ENCODE measurements around the gene ZMIZ1. TPM values are rescaled to one million over a fixed set of nuclear protein-coding genes. Genes with fewer than 3 reads are reported as not detected.
"Not testable (repeated sequence)": the region's sequence is repeated elsewhere in the genome, so short reads cannot be mapped to it uniquely, and the experiment has no call there.

ZMIZ1 gene
- total RNA-seq, 1 experiment from 2014 or later, result 27.5 TPM

DNA sequence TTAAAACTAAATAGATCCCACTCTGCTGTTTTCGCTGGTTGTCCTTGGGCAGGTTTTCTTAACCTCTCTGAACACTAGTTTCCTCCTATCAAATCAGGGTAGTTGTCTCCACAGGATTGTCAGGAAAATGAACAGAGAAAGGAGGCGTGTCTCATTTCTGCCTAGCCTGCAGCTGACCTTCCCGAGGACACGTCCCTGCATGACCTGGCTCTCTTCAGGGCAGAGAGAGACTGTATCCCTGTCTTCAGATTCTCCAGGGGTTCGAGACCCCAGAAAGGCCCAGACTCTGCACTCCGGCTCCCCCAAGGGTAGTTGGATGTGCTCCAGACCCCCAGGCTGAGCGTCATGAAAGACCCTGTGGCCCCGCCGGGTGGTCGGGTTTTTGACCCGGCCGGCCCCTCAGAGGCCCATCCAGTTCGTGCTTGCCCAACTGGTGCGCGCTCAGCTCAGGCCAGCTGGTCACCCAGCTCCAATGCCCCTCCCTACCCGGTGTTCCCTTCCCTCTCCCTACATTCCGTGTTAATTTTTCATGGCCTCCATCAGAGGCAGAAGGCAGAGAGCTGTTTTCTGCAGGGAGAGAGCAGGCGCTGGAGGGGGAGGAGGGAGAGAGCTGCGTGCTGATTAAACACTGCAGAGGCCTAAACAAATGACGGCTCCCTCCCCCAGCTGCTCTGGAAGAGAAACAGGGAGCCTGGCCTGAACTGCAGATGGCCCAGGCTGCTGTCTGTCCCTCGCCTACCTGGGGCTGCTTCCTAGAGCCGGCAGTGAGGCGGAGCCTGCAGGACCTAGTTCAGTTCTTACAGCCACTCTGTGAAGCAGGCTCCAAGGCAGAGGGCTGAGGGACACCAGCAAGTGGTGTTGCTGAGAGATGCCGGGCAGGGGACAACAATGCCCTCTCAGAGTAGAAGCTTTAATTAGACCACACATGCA is 192.3 kb downstream of the ZMIZ1 start:
- no peak for DNase-seq (ENCODE audit: low spot score)

DNA sequence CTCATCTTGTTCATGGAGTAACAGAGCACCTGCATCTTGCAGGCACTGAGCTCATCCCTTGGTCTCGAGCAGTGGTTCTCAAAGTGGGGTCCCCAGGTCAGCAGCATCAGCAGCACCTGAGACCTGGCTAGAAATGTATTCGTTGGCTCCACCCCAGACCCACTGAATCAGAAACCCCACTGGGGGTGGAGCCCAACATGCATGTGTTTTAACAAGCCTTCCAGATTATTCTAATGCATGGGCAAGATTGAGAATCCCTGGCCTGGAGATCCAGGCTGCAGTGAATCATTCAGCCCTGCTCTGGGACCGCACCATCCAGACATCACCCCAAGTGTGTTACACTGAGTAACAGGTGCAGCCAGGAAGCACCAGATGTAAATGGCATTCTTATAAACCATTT is 193.4 kb downstream of the ZMIZ1 start:
- no peak for DNase-seq (ENCODE audit: low spot score)

DNA sequence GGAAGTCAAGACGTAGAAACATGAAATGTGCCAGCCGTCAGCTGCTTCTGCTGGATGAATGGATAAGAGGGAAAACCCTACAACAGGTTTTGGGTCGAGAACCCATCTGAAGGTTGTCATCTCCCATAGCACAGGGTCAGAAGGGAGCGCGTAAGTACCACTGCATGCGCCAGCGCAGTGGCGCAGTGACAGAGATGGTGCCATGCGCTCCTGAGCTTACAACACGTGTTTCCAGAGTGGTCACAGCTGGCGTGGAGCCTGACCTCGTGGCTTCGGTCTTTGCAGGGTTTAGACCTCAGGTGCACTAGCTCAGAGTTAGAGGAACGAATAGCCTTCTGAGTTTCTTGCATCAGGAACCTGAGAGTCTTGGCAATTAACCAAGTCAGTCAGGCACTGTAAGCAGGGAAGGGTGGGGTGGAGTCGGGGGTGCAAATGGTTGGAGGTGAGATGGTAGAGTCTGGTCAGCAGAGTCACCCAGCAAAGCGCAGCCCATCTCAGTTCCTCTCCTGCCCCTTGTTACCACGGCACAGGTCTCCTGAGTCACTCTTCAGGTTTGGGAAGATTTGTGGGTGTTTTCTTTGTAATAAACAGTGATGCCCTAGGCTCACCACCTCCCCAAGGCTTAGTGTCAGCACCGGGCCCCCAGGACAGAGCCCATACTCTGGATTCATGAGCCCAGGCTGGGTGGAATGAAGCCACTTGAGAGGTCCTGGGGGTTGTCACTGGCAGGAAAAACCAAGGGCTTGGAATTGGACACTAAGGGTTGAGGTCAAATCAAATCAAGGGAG is 194.4 kb downstream of the ZMIZ1 start:
- no peak for DNase-seq (ENCODE audit: low spot score)

DNA sequence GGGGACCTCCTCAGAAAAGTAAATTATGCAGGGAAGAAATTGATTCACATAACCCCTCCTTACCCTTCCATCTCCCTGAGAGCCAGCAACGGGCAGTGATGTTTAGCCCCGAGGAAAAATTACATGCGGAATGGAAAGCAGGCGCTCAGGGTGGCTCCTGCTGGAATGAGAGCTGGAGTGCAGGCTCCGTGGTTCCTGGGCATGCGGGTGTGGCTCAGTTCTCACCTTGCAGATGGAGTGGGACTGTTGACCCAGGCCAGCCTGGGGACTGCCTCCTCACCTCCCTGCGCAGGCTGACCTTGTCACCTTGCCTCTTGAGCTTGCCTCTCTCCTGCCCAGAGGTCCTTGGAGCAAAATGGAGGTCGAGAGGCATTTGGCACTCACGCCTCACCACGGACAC is 195.2 kb downstream of the ZMIZ1 start:
- no peak for DNase-seq (ENCODE audit: low spot score)

DNA sequence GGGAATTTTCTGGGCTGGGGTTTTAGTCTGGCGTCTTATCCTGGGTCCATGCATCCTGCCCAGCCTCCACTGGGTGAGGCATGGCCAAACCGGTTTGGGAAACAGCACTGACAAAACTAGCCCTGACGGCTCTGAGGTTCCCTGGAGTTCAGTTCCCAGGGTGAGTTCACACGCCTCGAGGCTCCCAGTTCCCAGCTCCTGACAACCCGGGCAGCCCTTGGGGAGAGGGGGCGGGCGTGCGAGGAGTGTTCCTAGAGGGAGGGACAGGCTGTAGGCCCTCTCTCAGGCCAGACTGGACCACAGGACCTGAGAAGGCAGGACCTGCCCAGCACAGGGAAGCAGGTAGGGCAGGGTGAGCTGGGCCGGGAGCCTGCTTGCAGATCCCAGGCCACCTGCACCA is 196.2 kb downstream of the ZMIZ1 start:
- DNase-seq (ENCODE audit: low spot score), result peak; percentile 16

DNA sequence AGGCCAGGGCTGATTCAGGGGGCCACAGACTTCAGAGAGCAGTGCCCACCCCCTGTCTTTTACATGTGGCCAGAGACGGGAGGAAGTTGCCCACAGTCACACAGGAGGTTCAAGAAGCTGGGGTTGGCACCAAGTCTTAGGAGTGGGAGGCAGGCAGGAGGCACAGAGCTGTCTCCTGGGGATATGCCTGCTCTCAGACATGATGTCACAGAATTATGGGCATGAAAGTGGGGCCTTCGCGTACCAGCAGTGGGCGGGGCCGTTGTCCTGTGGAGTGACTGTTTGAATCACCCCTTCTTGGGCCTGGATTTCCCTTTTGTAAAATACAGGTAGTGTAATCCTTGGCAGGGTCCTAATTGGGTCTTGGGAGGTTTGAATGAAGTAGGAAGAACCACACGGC is 197.3 kb downstream of the ZMIZ1 start:
- DNase-seq (ENCODE audit: low spot score), result no peak

DNA sequence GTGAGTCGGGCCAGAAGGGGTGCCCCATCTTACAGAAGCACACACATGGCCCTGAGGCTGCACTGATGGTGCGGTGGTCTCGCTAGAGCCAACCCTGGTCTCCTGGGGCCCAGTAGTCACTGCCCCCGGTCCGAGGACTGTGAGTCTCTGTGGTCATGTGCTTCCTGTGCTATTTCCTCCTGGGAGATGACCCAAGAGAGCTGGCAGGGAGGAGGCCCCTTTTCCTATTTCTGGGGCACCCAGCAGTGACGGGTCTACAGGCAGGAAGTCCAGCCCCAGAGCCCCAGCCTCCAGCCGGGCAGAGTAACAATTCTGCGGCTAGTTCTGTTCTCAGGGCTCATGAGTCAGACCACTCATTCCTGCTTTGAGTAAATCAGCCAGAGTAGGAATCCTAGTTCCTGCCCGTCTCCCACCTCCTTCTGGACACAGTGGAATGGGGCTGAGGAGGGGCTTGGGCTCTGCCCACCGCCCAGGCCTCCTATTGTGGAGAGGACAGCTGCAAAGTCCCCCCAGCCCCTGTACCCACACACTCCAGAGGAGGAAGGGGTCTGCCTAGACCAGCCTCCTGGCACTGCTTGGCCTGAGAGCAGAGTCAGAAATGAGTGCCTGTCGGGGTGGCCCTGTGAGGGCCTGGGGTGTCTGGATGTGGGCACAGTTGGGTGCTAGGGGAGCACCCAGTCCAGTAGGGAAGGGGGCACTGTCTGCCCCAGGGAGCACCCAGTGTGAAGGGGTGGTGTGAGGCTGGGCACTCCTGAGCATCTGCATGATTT is 198.0 kb downstream of the ZMIZ1 start:
- DNase-seq (ENCODE audit: low spot score), result no peak

DNA sequence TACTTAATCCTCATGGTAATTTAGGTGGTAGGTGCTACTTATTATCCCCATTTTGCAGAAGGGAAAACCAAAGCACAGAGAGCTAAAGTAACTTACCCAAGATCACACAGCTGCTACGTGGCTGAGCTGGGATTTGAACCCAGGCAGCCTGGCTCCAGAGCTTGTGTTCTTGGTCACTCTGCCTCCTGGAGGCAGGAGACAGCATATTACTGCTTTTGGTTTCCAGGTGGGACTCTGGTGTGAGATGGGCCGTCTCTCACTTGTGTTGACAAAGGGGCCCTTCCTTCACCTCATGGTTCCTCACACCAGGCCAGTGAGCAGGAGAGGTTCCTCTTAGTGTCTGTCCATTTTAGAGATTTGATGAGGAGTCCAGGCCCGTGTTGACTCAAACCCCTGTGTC is 198.7 kb downstream of the ZMIZ1 start:
- no peak for DNase-seq (ENCODE audit: low spot score)

DNA sequence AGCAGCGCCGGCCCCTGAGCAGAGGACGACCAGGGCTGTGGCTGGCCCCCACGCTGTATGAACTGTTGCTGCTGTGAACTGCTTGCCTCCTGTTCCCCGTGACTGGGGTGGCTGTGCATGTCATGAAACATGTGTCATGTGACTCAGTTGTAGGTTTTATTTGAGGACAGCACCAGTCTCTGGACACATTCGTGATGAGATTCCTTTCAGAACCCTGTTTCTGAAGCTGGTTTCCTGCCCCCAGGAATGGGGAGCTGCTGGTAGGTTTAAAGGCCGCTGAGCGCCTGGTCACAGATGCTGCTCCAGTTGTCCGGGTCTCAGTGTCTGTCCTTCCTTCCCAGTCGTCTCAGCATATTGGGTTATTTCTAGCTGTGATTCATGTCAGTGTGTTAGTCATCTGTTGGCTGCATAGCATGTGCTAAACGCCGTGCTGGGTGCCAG is 199.4 kb downstream of the ZMIZ1 start:
- DNase-seq (ENCODE audit: low spot score), result no peak

DNA sequence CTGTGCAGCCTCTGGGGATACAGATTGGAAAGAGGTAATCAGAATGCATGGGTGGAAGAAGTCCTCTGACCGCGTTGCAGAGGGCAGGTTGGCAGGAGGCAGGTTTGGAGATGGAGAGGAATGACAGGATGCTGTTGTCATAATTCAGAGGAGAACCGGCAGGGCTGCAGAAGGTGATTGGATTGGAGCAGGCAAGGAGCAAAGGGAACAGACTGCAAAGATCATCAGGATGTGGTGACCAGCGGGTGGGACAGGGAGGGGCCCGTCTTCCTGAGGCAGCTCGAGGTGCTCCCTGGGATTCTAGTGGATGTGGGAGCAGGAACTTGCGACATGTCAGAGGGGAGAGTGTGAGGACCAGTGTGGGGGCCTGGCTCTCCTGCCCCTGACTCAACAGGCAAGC is 200.0 kb downstream of the ZMIZ1 start:
- no peak for DNase-seq (ENCODE audit: low spot score)

DNA sequence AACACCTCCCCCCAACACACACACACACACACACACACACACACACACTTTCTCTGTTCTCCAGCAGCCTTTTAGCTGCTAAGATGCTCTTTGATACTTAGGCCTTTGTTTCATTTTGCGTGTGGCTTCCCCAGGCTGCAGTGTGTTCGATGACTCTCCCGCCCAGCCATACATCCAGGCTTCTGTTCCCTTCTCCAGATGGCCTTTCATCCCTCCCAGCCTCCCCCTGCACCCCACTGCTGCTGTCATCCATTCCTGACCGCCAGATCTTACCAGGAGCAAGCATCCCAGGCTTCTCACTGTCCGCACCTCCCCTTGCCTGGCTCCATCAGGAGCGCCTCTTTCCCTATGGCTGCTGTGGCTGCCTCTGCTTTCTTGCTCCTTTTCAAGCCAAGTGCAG is 200.7 kb downstream of the ZMIZ1 start:
- no peak for DNase-seq (ENCODE audit: low spot score)

DNA sequence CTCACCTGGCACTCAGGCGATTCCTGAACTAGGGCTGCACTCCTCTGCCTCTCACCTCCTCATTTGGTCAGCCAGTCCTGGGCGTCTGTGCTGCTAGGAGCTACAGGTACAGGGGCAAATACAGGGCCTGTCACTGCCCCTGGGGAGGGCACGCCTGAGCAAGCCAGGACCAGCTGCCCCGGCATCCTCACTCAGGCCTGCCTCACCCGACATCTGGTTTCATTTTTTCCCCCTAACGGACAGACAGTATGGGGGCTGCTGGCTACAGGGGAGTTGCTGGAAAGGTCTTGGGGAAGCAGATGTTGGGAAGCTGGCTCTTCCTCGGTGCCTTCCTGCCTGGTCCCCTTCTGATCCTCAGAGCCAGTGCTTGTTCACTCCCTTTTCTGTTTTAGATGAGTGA is 201.2 kb downstream of the ZMIZ1 start:
- DNase-seq (ENCODE audit: low spot score), result no peak

DNA sequence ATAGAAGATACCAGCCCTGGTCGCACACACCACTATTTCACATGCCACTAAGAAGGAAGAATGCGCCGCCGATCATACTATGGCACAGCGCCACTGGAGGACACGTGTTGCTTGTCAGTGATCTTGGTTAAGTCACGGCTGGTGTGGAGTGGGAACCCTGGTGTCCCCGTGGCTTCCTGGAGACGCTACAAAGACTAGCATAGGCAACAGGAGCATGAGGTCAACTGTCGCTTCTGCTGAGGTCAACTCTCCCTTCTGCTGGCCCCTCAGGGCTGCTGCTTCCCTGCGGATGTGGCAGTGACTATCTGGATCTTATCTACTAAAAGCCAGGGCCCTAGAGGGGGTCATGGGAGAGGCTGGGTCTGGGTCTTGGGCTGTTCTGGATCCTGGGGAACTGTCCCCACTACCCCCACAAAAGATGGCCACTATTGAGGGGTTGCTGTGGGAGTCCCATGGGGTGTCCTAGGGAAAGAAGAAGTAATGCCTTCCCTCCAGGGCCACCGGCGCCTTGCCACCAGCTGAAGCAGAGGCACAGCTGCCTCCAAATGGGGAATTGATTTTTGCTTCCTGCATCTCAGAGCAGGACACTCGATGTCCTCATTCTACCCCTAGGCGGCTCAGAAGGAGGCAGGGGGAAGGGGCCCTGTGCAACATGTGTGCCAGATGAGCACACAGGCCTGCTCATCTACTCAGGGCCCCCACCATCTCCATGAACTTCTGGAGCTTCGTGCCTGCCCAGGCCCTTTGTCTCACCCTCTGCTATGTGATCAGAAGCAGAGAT is 201.9 kb downstream of the ZMIZ1 start:
- no peak for DNase-seq (ENCODE audit: low spot score)

DNA sequence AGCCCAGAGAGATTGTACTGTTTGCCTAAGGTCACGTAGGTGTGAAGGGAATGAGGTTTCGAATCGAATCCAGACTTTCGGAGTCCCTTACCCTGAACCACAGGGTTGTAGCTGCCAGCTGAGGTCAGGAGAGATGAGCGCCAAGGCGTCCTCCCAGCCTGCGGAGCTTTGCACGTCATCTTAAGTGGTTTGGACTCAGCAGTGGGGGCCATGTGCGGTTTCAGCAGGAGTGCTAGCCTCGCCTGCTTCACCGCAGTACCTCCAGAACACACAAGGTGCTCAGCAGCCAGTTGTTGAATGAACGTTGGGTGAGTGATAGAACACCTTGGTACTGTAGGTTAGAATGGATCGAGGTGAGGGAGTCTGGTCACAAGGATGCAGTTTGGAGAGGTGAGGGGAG is 203.6 kb downstream of the ZMIZ1 start:
- no peak for DNase-seq (ENCODE audit: low spot score)

DNA sequence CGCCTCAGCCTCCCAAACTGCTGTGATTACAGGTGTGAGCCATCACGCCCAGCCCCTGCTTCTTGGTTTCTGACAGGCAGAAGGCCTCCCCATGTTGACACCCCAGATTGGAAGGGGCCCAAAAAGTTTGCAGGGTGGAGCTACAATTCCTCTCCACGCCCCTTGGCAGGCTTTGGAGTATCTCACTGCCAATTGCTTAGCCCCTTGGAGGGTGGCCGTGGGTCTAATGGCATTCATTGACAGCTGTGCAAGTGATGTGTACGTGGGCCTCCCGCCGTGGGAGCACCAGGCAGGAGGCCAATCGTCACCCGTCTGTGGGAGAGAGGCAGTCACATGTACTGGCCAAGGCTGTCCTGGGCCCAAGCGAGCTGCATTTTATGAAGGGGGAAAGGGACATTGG is 204.8 kb downstream of the ZMIZ1 start:
- no peak for DNase-seq (ENCODE audit: low spot score)

DNA sequence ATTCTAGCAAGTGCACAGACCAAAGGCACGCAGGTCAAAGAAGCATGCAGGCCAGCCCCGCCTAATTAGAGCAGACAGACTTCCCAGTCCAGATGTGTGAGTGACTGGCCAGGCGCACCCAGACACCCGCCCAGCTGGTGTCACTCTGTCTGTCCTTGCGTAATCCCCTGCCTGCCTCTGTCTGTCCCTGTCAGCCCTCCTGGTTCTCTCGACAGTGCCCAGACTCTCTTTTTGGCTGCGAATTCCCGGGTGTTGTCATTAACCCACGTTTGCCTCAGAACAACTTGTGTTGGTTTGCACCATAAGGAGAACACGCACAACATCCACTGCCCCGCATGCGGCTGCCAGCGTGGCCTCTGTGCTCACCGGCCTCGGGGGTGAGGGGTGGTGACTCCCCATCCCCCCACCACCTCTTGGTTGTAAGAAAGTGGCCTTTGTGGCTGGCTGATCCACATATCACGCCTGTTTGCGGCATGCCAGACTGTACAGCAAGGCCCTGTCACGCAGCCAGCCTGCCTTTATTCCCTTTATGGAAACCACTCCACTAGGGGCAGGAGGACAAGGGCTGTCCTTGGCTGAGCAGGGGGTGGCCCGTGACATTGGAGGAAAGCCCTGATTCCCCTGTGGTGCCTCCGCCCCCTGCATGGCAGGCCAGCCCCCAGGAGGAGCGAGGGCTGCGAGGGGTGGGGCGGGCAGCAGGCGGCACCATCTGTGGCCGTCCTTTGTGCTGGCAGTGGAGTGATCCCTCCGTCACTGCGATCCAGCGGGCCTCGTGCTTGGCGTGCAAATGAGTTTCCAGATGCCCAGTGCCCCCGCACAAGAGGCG is 205.7 kb downstream of the ZMIZ1 start:
- no peak for DNase-seq (ENCODE audit: low spot score)

DNA sequence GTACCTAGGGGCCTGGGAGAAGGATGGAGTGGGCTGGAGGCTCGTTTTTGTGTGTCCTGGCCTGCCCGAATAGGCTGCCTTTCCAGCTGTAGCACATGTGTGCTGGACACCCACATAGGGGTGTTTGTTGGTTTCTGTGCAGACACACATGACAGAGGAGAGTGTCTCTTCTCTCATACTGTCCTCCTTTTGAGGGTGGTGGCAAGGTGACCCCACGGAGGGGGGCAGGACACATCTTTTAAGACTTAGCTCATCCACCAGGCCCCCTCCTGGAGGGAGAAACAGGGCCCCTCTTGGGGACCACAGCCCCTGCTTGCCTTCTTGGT is 206.3 kb downstream of the ZMIZ1 start:
- no peak for DNase-seq (ENCODE audit: low spot score)

DNA sequence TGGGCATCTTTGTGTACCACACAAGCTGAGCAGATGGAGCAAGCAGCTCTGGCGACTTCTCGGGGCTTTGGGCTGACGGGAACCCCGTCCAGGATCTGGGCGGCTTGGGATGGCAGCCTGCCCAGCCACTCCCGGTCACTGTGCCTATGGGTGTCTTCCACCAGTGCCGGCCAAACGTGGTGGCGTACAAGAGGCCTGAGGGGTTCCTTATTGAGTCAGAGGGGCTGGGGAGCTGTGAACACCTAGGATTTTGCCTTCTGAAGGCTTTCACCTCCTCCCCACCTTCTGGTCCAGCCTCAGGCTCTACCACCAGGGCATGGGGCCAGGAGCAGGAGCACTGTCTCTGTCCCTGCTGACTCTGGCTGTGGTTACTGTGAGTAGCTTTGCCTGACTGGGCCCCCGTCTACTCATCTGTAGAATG is 206.7 kb downstream of the ZMIZ1 start:
- DNase-seq (ENCODE audit: low spot score), result no peak

DNA sequence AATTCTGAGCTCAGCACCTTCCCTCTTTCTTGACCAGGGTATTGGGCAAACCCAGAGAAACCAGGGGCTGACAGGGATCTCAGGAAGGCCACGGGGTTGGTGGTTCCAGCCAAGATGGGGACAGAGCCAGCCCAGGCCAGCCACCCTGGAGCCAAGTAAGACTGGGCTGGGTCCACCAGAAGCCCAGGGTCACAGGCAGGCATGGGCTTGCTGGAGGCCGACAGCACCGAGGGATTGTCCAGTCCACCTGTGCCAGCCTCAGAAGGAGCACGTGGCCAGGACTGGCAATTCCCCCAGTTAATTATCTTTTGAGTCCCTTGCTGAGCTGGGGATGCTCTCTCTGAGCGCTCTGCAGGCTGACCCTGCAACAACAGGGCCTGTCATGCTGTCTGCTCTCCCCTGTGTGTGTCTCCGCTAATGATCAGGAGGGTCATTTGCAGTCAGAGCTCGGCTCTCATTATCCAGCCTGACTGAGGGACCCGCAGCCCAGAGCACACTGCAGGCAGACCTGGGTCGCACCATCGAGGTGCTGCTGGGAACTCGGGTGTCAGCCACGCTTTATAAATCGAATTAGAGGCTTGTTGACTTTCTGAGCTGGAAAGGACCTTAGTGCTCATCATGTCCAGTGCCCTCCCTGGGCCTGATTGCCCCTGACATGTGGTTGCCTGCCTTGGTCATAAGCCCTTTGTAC is 209.0 kb downstream of the ZMIZ1 start:
- DNase-seq (ENCODE audit: low spot score), result no peak

DNA sequence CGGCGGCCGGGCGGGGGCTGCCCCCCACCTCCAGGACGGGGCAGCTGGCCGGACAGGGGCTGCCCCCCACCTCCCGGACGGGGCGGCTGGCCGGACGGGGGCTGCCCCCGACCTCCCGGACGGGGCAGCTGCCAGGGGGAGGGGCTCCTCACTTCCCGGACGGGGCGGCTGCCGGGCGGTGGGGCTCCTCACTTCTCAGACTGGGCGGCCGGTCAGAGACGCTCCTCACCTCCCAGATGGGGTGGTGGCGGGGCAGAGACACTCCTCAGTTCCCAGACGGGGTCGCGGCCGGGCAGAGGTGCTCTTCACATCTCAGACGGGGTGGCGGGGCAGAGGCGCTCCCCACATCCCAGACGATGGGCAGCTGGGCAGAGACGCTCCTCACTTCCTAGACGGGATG is 210.3 kb downstream of the ZMIZ1 start:
- not testable (repeated sequence) for DNase-seq (ENCODE audit: low spot score)

Data from HT-29 (cell line).